ENCODE data around the gene GATA3. TPM values are rescaled to one million over a fixed set of nuclear protein-coding genes. Genes with fewer than 3 reads are reported as not detected.

GATA3 gene
- total RNA-seq, 1 donor from 2014 or later: 17.6 TPM

GRCh38 chr10:8014649-8015048 lies 39.8 kb upstream of the GATA3 start:
- Mint-ChIP-seq H3K27me3 (ENCODE audit: low read depth, unreplicated experiment) (no peaks in the 10 kb centered on the region), H3K4me3 (ENCODE audit: unreplicated experiment) (no peak overlapping the region), H3K36me3 (ENCODE audit: low read depth, unreplicated experiment) (peaks cover 7% of the 10 kb centered on the region), H3K9me3 (ENCODE audit: unreplicated experiment) (no peaks in the 10 kb centered on the region), H3K27ac (ENCODE audit: unreplicated experiment) (no peak overlapping the region), H3K4me1 (ENCODE audit: low read depth, unreplicated experiment) (peaks cover 14% of the 10 kb centered on the region)
- Histone ChIP-seq H4K20me1 (ENCODE audit: insufficient read depth, low read length) (no peaks in the 10 kb centered on the region), H3K9me3 (ENCODE audit: insufficient read depth, low read depth, low read length) (no peaks in the 10 kb centered on the region), H3K4me2 (ENCODE audit: low read length) (no peak overlapping the region), H2AFZ (ENCODE audit: low read depth, low read length) (no peak overlapping the region), H3K27ac (ENCODE audit: low read depth, low read length) (no peak overlapping the region), H3K27me3 (ENCODE audit: insufficient read depth, low read length) (no peaks in the 10 kb centered on the region), H3K79me2 (ENCODE audit: insufficient read depth, low read length) (no peaks in the 10 kb centered on the region), H3K9ac (ENCODE audit: low read length) (no peak overlapping the region), H3K4me3 (ENCODE audit: insufficient read depth, low read depth, low read length) (no peak overlapping the region), H3K4me1 (ENCODE audit: insufficient read depth, low read length) (no peaks in the 10 kb centered on the region), H3K36me3 (ENCODE audit: insufficient read depth, low read length) (no peaks in the 10 kb centered on the region)
- FAIRE-seq (no peak), DNase-seq (ENCODE audit: low read depth) (no peak)
- no peak for TF ChIP-seq EZH2 (IDR thresholded peaks at IDR 0.05; ENCODE audit: insufficient read depth, low read length)
- TF ChIP-seq, protein P1, sequence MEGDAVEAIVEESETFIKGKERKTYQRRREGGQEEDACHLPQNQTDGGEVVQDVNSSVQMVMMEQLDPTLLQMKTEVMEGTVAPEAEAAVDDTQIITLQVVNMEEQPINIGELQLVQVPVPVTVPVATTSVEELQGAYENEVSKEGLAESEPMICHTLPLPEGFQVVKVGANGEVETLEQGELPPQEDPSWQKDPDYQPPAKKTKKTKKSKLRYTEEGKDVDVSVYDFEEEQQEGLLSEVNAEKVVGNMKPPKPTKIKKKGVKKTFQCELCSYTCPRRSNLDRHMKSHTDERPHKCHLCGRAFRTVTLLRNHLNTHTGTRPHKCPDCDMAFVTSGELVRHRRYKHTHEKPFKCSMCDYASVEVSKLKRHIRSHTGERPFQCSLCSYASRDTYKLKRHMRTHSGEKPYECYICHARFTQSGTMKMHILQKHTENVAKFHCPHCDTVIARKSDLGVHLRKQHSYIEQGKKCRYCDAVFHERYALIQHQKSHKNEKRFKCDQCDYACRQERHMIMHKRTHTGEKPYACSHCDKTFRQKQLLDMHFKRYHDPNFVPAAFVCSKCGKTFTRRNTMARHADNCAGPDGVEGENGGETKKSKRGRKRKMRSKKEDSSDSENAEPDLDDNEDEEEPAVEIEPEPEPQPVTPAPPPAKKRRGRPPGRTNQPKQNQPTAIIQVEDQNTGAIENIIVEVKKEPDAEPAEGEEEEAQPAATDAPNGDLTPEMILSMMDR (IDR thresholded peaks at IDR 0.05; ENCODE audit: insufficient read depth, low read depth, low read length): no peak

- peak; percentile 46 for DNase-seq (ENCODE audit: low read depth)
- Mint-ChIP-seq H3K4me3 (ENCODE audit: unreplicated experiment) (no peak overlapping the region), H3K27me3 (ENCODE audit: low read depth, unreplicated experiment) (no peaks in the 10 kb centered on the region), H3K27ac (ENCODE audit: unreplicated experiment) (peak overlapping the region; percentile 77), H3K36me3 (ENCODE audit: low read depth, unreplicated experiment) (peaks cover 5% of the 10 kb centered on the region), H3K9me3 (ENCODE audit: unreplicated experiment) (no peaks in the 10 kb centered on the region), H3K4me1 (ENCODE audit: low read depth, unreplicated experiment) (peaks cover 14% of the 10 kb centered on the region)
- FAIRE-seq: no peak
- H2AFZ ChIP-seq (ENCODE audit: low read depth, low read length): no peak overlapping the region
- no peaks in the 10 kb centered on the region for H3K4me1 ChIP-seq (ENCODE audit: insufficient read depth, low read length)
- H3K27ac ChIP-seq (ENCODE audit: low read depth, low read length): no peak overlapping the region
- H3K9me3 ChIP-seq (ENCODE audit: insufficient read depth, low read depth, low read length): no peaks in the 10 kb centered on the region
- H3K36me3 ChIP-seq (ENCODE audit: insufficient read depth, low read length): no peaks in the 10 kb centered on the region
- no peak overlapping the region for H3K9ac ChIP-seq (ENCODE audit: low read length)
- H3K4me3 ChIP-seq (ENCODE audit: insufficient read depth, low read depth, low read length): no peak overlapping the region
- H3K27me3 ChIP-seq (ENCODE audit: insufficient read depth, low read length): no peaks in the 10 kb centered on the region
- TF ChIP-seq, protein P1 (IDR thresholded peaks at IDR 0.05; ENCODE audit: insufficient read depth, low read depth, low read length): no peak
- TF ChIP-seq EZH2 (IDR thresholded peaks at IDR 0.05; ENCODE audit: insufficient read depth, low read length): no peak
- no peaks in the 10 kb centered on the region for H4K20me1 ChIP-seq (ENCODE audit: insufficient read depth, low read length)
- H3K79me2 ChIP-seq (ENCODE audit: insufficient read depth, low read length): no peaks in the 10 kb centered on the region
- H3K4me2 ChIP-seq (ENCODE audit: low read length): no peak overlapping the region
These were observed 37.2 kb upstream of the GATA3 start for GRCh38 chr10:8017277-8017676.

- Histone ChIP-seq H3K9me3 (ENCODE audit: insufficient read depth, low read depth, low read length) (no peaks in the 10 kb centered on the region), H2AFZ (ENCODE audit: low read depth, low read length) (no peak overlapping the region), H3K9ac (ENCODE audit: low read length) (no peak overlapping the region), H3K79me2 (ENCODE audit: insufficient read depth, low read length) (no peaks in the 10 kb centered on the region), H3K4me3 (ENCODE audit: insufficient read depth, low read depth, low read length) (no peak overlapping the region), H3K27ac (ENCODE audit: low read depth, low read length) (no peak overlapping the region), H3K4me2 (ENCODE audit: low read length) (no peak overlapping the region), H3K4me1 (ENCODE audit: insufficient read depth, low read length) (no peaks in the 10 kb centered on the region), H3K36me3 (ENCODE audit: insufficient read depth, low read length) (no peaks in the 10 kb centered on the region), H4K20me1 (ENCODE audit: insufficient read depth, low read length) (no peaks in the 10 kb centered on the region), H3K27me3 (ENCODE audit: insufficient read depth, low read length) (peaks cover 11% of the 10 kb centered on the region)
- H3K4me1 Mint-ChIP-seq (ENCODE audit: low read depth, unreplicated experiment): no peaks in the 10 kb centered on the region
- TF ChIP-seq, protein P1 (IDR thresholded peaks at IDR 0.05; ENCODE audit: insufficient read depth, low read depth, low read length): no peak
- TF ChIP-seq EZH2 (IDR thresholded peaks at IDR 0.05; ENCODE audit: insufficient read depth, low read length): no peak
- H3K27me3 Mint-ChIP-seq (ENCODE audit: low read depth, unreplicated experiment): peaks cover 15% of the 10 kb centered on the region
- H3K9me3 Mint-ChIP-seq (ENCODE audit: unreplicated experiment): no peaks in the 10 kb centered on the region
- H3K4me3 Mint-ChIP-seq (ENCODE audit: unreplicated experiment): no peak overlapping the region
- no peak for FAIRE-seq
- DNase-seq (ENCODE audit: low read depth): no peak
- H3K27ac Mint-ChIP-seq (ENCODE audit: unreplicated experiment): no peak overlapping the region
- H3K36me3 Mint-ChIP-seq (ENCODE audit: low read depth, unreplicated experiment): no peaks in the 10 kb centered on the region
These were observed 31.2 kb upstream of the GATA3 start for GRCh38 chr10:8023321-8023720.
